NCI-H1092 treated with DMSO at 0.1 percent for 48 hours (cell line): ENCODE results near the gene NDE1.
"Not testable (repeated sequence)": the region's sequence is repeated elsewhere in the genome, so short reads cannot be mapped to it uniquely, and the experiment has no call there.

ENCODE experiments used
- DNase-seq: peaks from one replicate; lab custom pipeline; 2025; lab: John Stamatoyannopoulos, UW

Gene NDE1

DNA sequence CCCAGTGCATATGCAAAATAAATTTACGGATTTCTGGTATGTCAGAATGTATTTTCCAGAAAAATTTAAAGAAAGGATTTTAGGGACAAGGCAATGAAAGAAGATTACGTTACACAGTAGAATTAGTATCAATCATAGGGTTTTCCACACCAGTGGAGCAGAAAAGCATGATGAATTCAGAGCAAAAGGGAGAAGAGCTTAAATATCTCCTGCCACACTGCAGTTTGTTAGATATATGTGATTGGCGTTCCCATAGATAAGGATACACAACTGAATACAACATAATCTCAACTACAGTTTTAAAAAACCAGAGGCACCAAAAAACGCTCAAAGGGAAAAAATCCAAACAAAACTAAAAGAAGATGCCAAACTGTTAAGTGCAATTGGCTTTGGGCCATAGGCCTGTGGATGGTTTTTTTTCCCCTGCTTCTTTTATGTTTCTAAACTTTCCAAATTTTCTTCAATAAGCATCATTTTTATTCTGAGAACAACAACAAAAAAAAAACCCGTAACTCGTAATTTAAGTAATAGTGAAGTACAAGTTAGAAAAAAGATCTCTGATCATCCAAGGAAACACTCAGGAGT is 29.3 kb upstream of the NDE1 start:
- no peak for DNase-seq

DNA sequence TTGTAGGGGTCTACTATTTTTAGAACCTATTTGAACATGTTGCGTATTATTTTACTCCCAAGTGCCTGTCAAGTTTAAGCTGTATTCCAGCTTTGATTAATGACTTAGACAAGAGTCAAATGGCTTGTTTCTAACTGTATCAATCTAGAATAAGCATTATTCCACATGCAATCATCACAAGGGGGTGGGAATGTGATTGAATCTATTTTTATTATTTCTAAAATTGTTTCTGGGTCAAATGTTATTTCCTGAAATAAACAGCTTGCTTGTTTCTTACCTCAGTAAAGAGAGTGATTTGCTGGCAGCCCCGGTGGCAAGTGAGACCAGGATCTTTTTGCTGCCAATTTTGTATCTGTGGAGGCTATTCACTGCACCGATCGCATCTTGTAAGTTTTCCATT is 28.6 kb upstream of the NDE1 start:
- no peak for DNase-seq

DNA sequence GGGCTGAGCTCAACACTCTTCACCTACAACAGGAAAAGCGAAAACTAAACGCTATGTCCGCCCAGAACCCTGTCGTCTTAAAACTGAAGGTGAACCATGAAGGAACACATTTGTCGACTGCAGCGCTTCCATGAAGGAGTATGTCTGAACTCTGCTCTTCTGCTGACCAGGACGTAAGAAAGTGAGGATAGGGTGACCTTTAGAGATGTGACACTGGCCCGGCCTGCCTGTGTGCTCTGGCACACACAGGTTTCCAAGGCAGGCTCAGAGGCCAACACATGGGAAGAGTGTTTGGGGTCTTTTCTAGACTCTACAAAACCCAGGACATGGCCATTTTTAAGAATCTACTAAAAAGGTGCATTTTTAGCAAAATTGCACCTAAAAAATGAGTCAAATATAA is 28.2 kb upstream of the NDE1 start:
- DNase-seq, result no peak

DNA sequence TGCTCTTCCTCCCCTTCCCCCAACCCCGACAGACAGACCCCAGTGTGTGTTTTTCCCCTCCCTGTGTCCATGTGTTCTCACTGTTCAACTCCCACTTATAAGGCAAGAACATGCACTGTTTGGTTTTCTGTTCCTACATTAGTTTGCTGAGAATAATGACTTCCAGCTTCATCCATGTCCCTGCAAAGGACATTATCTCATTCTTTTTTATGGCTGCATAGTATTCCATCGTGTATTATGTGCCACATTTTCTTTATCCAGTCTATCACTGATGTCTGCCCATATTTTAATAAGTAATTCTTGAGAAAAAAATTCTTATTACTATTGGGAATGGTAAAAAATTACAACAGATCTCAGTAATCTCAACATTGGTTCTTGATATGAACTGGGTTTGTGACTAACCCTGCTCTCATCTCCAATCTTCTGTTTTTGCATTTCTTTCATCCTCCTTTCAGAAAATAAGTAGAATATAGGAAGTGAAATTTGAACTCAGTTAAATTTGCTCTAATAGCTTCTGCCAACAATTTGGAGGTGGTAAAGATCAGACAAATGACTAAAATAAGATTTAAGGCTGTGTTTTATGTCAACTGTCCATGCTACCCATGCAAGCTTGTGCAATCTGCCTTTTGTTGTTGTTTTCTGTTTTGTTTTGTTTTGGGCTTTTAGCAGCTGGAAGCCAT is 18.2 kb upstream of the NDE1 start:
- DNase-seq, result no peak

DNA sequence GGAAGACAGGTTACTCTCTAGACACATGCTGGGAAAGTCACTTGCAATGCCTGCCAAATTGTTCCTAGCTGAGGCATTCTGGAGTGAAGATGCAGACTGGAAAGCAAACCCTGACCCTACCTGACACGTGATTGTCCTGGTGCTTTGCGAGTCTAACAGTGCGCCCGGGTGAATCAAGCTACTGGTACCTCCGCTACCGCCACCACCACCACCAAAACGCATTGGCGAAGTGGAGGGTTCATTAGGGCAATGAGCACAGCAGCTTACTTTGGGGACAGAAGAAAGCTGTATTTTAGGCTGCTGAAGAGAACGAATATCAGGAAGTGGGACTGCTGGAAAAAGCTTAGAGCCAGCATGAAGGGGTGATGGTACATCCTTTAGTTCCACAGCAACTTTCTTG is 14.1 kb upstream of the NDE1 start:
- no peak for DNase-seq

DNA sequence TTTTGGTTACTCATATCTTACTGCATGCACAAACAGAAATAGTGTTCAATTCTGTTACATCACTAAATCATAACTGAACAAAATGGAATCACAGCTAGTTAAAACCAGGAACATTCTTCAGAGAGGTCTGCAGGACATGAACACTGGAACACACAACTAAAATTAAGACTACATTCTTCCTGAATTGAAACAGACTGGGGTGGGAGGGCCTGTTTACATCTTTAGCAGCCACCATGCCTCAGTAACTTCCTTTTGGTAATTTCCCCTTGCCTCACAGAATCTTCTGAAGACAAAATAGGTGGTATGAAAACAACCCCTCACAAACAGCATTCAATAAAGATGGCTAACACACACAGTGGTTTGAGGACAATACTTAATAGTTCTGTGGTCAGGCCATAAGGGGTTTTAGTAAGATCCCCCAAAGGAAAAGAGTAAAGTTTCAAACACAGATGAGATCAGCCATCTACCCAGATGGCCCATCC is 13.6 kb upstream of the NDE1 start:
- no peak for DNase-seq

DNA sequence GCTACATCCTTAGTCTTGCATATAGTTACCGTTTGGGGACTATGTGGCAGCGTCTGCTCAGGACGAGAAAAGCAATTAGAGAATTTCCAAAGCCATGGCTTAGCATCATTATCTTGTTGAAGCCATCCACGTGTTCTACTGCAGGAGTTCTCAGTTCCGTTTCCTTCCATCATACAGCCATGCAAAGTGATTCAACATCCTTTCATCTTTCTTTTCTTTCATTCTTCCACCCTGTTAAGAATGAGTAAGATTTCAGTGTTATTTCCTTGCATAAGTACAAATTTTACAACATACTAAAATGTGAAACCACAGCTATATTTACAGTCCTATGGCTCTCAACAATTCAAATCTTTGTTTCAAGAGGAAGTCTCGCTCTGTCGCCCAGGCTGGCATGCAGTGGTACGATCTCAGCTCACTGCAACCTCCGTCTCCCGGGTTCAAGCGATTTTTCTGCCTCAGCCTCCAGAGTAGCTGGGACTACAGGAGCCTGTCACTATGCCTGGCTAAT is 10.9 kb upstream of the NDE1 start:
- DNase-seq, result no peak

DNA sequence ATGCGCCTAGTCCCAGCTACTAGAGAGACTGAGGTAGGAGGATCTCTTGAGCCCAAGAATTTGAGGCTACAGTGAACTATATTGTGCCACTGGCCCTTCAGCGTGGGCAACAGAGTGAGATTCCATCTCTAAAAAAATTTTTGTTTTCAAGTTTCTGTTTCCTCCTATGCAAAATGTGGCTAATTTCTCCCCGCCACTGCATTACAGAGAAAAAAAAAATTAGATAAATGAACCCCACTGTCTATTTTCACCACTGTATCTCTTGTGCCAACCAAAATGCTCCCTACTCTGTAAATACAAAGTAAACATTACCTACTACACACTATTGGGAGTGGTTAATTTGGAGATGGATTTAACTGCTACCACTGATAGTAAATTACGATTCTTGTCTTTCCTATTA is 9.1 kb upstream of the NDE1 start:
- DNase-seq, result no peak

DNA sequence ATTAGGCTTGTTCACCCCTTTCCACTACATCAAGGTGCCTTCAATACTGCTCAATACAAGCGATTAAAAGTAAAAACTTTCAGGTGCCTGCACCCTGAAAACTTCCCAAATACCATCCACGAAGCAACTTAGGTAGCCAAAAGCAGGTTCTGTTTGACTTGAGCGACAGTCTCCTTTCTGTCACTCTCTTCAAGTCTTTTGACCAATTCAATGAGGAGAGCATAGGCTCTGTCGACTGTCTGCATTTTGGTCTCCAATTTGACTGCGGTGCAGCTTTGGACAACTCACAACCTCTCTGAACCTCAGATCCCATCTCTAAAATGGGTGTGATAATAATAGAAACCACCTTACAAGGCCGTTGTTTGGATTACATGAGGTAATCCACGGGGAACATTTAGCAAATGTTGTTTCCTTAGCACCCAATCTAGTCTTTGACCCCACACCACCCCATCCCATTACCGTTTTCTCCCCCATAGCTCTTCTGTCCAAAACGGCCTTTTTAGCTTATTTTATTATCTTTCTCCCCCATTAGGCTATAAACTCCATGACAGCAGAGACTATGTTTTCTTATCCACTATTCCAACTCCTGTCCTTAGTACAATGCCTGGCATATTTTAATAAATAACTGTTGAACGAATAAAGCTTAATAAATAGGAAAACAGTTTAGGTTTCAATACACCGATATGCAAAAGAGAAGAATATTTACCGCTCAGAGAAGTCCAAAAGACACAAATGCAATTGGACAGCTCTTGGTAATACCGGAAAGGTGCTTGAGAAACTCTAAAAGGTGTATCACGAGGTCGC is 8.1 kb upstream of the NDE1 start:
- DNase-seq, result no peak

DNA sequence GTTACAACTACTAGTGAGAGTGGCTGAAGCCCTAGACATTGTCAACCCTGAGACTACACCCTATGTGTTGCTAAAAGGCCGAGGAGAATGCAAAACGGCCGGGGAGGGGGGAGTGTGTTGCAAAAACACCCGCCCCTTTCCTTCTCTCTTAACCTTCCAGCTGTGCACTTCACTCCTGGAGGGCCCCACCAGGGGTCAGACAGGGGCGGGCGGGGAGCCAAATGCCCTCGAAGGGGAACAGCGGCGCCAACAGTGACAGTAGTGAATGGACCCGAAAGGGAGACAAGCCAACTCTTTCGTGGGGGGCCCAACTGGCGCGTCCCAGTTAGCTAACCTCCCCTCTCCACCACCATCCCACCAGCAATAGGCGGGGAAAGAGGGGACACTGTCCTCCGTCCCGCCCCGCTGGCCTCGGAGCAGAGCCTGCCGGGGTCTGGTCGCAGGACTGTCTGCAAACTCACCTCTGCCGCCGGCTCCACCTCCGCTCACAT is 7.4 kb upstream of the NDE1 start:
- DNase-seq, result peak; percentile 73

DNA sequence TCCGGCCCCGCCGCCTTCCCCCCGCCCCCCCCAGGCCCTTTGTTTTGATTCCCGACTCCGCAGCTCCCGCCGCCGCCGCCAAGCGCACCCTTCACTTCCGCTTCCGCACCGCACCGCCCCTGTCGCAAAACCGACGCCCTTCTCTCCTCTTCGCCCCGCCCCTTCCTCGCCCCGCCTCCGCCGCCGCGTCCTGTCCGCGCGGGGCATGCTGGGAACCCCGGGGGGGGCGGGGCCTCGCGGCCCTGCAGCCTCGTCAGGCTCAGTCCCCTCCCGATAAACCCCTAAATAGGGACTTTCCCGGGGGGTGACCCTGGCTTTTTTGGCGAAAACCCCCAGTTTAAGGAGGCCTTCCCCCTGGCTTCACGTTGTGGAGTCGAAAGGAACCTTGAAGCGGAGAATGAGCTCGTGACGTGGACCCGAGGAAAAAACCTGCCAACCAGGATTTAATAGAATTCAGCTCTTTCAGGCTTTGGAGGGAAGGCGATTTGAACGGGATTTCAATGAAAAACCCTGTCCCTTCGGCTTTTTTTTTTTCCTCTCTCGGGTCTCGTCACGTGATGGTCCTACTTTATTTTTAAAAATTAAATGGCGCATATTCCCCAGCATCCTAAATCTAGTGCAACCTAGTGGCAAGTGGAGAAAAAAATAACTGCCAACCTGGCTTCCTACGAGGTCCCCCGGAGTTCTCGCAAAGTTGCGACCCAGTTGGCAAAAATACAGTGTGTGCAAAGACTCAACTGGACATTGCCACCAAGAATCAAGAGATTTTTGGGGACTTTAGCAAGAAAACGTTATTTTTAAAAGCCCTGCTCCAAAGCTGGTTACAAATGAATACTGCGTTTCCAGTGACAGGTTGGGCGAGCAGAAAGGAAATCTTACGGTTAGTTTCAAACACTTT is 6.7 kb upstream of the NDE1 start, which contains the start of gene MARF1:
Gene MARF1 (minus strand): TSS at position 107 of the 898 bp plus-strand sequence. CDS start 3,921 bp downstream, outside the sequence.
- DNase-seq, result peak; percentile 96

DNA sequence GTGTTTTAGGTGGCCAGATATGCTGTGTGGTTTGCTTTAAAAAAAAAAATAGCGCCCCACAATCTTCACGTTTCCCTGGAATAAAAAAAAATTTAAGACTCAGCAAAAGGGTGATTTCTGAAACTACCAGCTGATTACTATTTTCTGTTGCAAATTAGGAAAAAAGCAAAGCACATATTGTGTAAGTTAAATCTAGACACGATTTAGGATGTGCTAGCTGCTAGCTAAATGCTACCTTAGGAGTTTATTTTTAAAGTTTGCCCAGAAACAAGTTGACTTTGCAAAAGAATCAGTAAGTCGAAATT is 6.1 kb upstream of the NDE1 start:
- no peak for DNase-seq

DNA sequence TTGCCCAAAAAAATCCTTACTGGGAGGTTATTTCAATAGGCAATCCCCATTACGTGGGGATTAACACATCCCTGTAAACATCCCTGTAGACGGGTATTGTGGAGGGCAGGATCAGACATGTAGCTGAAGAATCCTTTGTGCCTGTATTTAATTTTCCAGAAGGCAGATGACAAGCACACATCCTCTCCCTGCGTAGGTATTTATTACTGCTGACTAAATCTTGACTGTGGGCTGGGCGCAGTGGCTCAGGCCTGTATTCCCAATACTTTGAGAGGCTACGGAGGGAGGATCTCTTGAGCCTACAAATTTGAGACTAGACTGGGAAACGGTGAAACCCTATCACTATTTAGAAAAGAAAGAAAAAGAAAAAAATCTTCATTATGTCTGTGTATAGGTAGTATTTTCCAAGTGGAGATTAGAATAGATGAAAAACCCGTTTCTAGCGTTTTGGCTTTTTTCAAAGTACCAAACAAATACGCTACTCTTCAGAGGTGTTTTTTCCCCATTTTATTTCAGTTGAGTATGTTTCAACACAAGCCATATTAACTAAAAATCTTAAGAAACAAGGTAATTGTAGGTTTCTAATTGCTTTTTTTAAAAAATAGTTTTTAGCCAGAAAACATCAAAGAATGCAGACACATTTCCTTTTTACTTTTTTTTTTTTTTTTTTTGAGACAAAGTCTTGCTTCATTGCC is 5.6 kb upstream of the NDE1 start:
- no peak for DNase-seq

DNA sequence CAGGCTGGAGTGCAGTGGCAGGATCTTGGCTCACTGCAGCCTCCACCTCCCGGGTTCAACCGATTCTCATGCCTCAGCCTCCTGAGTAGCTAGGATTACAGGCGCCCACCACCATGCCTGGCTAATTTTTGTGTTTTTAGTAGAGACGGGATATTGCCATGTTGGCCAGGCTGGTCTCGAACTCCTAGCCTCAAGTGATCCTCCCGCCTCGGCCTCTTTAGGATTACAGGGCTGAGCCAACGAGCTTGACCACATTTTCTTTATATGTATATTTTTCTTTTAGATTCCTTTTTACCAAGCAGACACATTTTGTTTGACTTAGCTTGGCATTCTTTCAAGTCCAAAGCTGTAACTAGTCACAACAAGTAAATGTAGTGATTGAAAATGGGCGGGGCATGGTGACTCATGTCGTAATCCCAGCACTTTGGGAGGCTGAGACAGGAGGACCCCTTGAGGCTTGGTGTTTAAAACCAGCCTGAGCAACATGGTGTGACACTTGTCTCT is 5.0 kb upstream of the NDE1 start:
- DNase-seq, result not testable (repeated sequence)

DNA sequence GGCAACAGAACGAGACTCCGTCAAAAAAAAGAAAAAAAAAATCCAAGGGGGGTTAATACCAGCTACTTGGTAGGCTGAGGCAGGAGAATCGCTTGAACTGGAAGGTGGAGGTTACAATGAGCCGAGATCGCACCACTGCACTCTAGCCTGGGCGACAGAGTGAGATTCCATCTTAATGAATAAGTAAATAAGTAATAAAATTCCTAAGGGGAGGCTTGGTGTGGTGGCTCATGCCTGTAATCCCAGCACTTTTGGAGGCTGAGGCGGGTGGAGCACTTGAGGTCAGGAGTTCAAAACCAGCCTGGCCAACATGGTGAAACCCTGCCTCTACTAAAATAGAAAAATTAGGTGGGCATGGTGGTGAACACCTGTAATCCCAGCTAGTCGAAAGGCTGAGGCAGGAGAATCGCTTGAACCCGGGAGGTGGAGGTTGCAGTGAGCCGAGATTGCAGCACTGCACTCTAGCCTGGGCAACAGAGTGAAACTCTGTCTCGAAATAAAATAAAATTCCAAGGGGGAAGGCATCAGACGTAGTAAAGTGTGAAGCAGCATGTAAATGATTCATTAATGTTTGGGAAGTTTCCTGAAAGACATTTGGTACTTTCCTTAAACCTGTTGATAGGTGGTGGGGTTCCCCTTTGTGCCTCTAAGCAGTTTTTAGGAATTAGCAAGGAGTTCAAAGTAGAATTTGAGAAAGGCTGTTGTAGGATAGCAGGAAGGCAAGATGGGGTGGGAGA is 3.3 kb upstream of the NDE1 start:
- DNase-seq, result not testable (repeated sequence)

DNA sequence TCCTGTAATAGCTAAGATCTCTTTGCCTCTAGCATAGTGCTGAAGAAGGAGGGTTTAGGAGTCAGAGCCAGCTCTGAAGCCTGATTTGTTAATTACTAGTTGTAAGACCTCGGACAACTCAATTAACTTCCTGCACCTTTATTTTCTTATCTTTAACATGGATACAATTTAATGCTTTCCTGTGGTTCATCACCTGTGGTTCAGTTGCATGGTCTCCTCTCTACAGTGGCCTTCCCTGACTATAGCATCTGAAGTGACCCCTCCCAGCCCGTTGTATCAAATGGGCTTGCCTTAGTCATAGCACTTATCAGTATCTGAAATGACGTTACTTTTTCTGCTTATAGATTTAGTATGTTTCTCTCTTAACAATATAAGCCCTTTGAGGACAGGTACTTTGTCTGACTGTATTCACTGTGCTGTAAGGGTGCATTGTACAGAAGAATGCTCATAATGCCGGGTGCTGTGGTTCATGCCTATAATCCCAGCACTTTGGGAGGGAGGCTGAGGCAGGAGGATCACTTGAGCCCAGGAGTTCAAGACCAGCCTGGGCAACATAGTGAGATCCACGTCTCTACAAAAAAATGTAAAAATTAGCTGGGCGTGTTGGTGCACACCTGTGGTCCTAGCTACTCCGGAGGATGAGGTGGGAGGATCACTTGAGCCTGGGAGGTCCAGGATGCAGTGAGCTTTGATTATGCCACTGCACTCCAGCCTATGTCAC is 2.6 kb upstream of the NDE1 start:
- DNase-seq, result no peak

DNA sequence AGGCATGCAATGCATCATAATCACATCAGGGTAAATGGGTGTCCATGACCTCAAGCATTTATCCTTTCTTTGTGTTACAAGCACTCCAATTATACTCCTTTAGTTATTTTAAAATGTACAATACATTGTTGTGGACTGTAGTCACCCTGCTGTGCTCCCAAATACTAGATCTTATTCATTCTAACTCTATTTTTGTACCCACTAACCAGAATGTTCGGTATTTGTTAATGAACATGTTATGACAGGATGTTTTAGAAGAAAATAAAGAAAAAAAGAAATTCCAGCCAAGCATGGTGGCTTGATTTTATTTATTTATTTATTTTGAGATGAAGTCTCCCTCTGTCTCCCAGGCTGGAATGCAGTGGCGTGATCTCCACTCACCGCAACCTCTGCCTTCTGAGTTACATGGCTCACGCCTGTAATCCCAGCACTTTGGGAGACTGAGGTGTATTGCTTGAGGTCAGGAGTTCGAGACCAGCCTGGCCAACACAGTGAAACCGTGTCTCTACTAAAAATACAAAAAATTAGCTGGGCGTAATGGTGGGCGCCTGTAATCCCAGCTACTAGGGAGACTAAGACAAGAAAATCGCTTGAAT is 1.8 kb upstream of the NDE1 start:
- no peak for DNase-seq

DNA sequence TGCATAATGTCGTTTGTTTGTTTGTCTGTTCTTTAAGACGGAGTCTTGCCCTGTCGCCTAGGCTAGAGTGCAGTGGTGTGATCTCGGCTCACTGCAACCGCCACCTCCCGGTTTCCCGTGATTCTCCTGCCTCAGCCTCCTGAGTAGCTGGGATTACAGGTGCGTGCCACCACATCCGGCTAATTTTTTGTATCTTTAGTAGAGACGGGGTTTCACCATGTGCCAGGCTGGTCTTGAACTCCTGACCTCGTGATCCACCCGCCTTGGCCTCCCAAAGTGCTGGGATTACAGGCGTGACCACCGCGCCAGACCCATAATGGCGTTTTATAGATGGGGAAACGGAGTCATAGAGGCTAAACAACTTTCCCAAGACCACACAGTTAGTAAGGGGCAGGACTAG is 734 bp upstream of the NDE1 start:
- not testable (repeated sequence) for DNase-seq

DNA sequence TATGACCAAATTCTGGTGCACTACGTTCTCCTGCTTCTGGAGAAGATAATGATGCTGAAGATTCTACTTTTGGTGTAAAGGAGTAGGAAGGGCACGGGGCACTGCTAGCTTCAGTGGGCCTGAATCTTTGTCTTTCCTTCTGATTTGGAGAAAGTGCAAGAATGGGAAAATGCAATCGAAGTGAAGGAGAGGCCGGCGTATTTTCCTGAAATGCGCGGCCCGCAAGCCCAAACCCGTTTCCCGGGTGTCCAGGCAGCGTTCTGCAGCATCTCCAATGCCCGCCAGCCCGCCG is 372 bp upstream of the NDE1 start:
- no peak for DNase-seq
